Esophagus (tissue), 2 donors: Measurements from ENCODE around the gene HDDC2. TPM values are rescaled to one million over a fixed set of nuclear protein-coding genes. Genes with fewer than 3 reads are reported as not detected.
A peak's percentile ranks its signal among the peaks of the same experiment; 100 is the strongest.

Experiments used
- H3K27ac ChIP-seq, 2 donors: one replicate each; pipeline ENCODE4 v1.5.1; 2013; ENCODE audit warnings: low read depth in 2 of 2, mild to moderate bottlenecking in 2 of 2, inconsistent platforms in 1 of 2, low read length in 1 of 2, moderate library complexity in 1 of 2
- H3K27me3 ChIP-seq, 2 donors: one replicate each; pipeline ENCODE4 v1.6.1; 2013; ENCODE audit warnings: low read length in 2 of 2, control low read depth in 1 of 2, mild to moderate bottlenecking in 1 of 2; ENCODE audit not compliant: insufficient read depth in 2 of 2, control insufficient read depth in 1 of 2
- H3K36me3 ChIP-seq, 2 donors: one replicate each; pipeline ENCODE4 v1.6.1; 2013; ENCODE audit warnings: low read length in 1 of 2; ENCODE audit not compliant: control insufficient read depth in 2 of 2, insufficient read depth in 2 of 2
- H3K4me1 ChIP-seq, 2 donors: one replicate each; pipeline ENCODE4 v1.6.1; 2013; ENCODE audit warnings: low read length in 1 of 2; ENCODE audit not compliant: control insufficient read depth in 2 of 2, insufficient read depth in 2 of 2
- H3K4me3 ChIP-seq, 2 donors: one replicate each; pipeline ENCODE4 v1.5.1; 2013; ENCODE audit warnings: low read length in 2 of 2, mild to moderate bottlenecking in 2 of 2, low read depth in 1 of 2, moderate library complexity in 1 of 2
- H3K9me3 ChIP-seq, 2 donors: one replicate each; pipeline ENCODE4 v1.6.1; 2013; ENCODE audit warnings: mild to moderate bottlenecking in 2 of 2, low read depth in 1 of 2, low read length in 1 of 2, moderate library complexity in 1 of 2; ENCODE audit not compliant: control insufficient read depth in 2 of 2, insufficient read depth in 1 of 2
- WGBS, 2 donors: extraction: QIAGEN DNeasy Blood & Tissue Kit; methylation state at CpG; one replicate each; pipeline ENCODE4 v1.1.7; 2013; 5-methylcytosine and 5-hydroxymethylcytosine counted together
- polyA plus RNA-seq, 2 donors: library from polyadenylated mRNA; stranded (reverse); fragments of 200-250 nt; gene quantifications; one replicate each; pipeline ENCODE4 v1.2.3, GENCODE V29; 2013
- donor health status: healthy with polysubstance abuse.
- donor health status: Bipolar disorder and iron deficiency.

HDDC2 gene
- polyA plus RNA-seq, 2 donors, result 63.5 to 68.9 TPM

DNA sequence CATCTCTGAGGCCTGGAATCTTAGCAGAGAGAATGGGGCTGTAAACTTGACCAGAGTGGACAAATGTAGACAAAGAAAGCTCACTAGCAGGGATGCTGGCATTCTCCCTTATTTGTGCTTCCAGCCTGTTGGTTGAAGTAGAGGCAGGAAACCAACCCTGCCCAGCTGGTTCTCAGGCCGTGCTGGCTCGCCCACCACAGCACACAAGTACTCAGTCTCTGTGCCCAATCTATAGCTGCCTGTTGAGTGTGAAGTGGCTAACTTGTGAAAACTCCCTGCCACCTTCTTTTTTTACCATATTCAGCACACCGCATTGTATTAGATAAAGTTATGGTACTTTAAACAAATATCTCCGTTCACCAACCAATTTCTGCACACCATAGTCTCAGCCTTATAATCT is 37.3 kb downstream of the HDDC2 start:
- 80 to 85% methylated on average over 4 of the region's 4 CpGs for WGBS, 2 donors
- Histone ChIP-seq H3K9me3 (no peaks in the 10 kb centered on the region), H3K4me1 (peaks cover 0 to 2% of the 10 kb centered on the region in 2 donors), H3K4me3 (no peak overlapping the region), H3K27ac (no peak overlapping the region), H3K36me3 (peaks cover 0 to 11% of the 10 kb centered on the region in 2 donors), H3K27me3 (no peaks in the 10 kb centered on the region)

DNA sequence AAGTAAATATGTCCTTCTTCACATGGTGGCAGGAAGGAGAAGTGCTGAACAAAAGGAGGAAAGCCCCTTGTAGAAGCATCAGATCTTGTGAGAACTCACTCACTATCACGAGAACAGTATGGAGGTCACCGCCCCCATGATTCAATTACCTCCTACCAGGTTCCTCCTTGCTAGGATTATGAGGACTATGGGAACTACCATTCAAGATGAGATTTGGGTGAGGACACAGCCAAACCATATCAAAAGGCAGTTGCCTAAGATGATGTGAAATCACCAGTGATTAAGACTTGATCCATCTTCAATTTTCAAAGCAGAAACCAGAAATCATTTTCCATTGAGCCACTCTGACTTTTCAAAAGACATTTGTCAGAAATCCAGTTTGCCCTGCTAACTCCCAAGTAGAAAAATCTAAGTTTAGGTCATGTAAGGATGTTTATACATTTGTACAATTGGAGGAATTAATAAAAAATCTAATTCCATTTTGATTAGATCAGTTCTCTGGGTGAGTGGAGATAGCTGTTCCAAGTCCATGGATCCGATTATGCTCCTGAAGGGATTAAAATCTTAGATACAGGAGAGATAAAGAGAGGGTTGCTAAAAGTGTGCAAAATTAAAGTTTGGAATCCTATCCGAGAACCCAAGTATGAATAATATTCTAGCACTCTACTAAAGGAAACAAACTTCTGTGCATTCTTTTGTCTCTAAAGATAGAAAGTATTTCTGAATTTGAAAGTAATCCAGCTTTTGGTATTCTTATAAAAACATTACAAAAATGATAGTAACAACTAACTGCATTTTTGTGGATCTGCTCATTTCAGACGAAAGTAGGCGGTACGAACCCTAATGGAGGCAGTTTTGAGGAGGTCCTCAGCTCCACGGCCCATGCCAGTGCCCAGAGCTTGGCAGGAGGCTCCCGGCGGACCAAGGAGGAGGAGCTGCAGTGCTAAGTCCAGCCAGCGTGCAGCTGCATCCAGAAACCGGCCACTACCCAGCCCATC is 39.5 kb downstream of the HDDC2 start:
- Histone ChIP-seq H3K4me1 (no peaks in the 10 kb centered on the region), H3K36me3 (peaks cover 0 to 4% of the 10 kb centered on the region in 2 donors), H3K4me3 (no peak overlapping the region), H3K27ac (no peak overlapping the region), H3K9me3 (no peaks in the 10 kb centered on the region), H3K27me3 (no peaks in the 10 kb centered on the region)
- WGBS, 2 donors, result 72 to 75% methylated on average over 12 of the region's 12 CpGs

DNA sequence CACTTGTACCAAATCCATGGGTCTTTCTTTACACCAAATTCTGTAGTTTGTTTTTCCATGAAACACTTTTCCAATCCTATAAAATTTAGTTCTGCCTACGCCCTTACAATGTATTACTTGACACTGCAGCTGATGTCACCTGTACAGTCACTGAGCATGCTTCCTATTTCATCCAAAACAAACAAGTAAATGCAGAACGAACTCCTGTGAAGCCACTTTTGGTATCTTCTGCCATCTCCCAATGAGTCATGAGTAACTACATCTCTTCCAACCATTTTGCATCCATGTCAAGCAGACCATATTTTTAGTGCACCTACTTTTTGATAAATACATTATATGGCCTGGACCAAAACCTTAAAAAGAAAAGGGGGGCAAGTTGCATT is 42.4 kb downstream of the HDDC2 start:
- Histone ChIP-seq H3K4me3 (no peak overlapping the region), H3K27ac (no peak overlapping the region)
- WGBS, 2 donors, result 70 to 71% methylated on average over 2 of the region's 2 CpGs

DNA sequence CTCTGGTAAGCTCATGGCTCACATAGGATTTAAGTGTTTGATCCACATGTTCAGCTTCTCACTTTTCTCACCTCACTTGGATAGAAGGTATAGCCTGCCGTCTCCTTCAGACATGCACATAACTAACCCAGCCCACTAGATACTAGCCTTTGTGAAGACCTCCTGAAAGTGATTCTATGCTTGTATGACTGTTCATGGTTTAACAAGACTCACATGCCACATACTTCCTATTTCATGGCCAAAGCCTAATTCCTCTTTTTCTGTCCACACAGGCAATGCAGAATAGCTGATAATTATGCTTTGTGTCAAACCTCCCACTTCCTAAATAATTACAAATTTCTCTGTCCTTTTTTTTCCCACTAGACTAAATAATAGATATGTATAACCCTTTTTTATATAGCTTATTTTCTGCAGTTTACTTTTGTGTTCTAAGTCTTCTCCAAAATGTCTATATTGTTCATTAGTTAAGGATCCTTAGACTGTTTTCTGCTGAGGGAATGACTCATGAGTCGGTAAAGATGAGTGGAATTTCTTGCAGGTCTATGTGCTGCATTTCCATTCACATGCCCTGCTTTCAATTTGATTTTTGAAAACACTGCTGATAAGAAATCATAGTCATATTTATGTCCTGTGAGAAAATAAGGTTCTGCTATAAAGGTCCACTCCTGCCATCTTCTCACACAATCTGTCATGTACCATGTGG is 43.0 kb downstream of the HDDC2 start:
- 90 to 96% methylated on average over 2 of the region's 2 CpGs for WGBS, 2 donors
- Histone ChIP-seq H3K27ac (no peak overlapping the region), H3K9me3 (no peaks in the 10 kb centered on the region), H3K4me1 (no peaks in the 10 kb centered on the region), H3K4me3 (no peak overlapping the region), H3K27me3 (no peaks in the 10 kb centered on the region), H3K36me3 (peaks cover 0 to 2% of the 10 kb centered on the region in 2 donors)

More for the DNA sequence above, 42.4 kb downstream of the HDDC2 start:
- no peaks in the 10 kb centered on the region for H3K27me3 ChIP-seq
- no peaks in the 10 kb centered on the region for H3K9me3 ChIP-seq
- no peaks in the 10 kb centered on the region for H3K4me1 ChIP-seq
- H3K36me3 ChIP-seq, result peaks cover 0 to 2% of the 10 kb centered on the region in 2 donors

DNA sequence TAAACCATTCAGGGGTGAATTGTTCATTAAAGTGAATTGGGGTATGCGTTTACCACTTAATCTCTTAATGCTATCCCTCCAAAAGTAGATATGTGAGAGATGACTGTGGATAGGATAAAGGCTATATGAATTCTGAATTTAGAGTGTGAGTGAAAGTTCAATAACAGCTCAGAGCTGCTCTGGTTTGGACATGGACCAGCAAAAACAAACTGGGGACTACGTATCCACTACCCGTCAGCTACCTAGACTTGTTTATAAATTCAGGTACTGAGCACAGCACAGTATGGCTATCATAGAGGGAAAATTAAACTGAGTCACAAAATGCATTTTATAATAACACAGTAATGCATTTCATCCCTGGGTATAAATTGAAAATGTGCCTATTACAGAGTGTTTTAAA is 44.4 kb downstream of the HDDC2 start:
- Histone ChIP-seq H3K4me1 (peaks cover 0 to 3% of the 10 kb centered on the region in 2 donors), H3K27ac (no peak overlapping the region), H3K27me3 (no peaks in the 10 kb centered on the region), H3K9me3 (no peaks in the 10 kb centered on the region), H3K4me3 (no peak overlapping the region), H3K36me3 (no peaks in the 10 kb centered on the region)
- 89 to 90% methylated on average over 3 of the region's 3 CpGs for WGBS, 2 donors

DNA sequence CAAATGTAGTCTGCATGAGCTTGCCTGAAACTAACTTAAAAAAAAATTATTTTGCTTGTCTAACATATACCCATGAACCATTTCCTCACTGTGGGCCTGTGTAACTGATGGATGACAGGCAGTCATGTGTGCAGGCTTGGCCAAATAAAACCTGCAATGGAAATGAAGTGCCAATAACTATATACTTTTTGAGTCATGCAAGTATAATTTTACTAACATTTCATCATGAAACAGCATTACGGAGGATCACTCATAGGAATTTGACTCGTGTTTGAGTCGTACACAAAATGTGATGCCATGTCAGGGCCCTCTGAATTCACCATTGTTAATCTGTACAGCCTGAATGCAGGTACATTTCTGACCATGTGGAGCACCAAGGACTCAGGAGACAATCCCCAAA is 46.6 kb downstream of the HDDC2 start:
- WGBS, 2 donors, result 68 to 75% methylated on average over 3 of the region's 3 CpGs
- H3K27me3 ChIP-seq, result no peaks in the 10 kb centered on the region
- no peak overlapping the region for H3K27ac ChIP-seq
- peaks cover 0 to 3% of the 10 kb centered on the region in 2 donors for H3K4me1 ChIP-seq
- H3K36me3 ChIP-seq, result no peaks in the 10 kb centered on the region
- H3K4me3 ChIP-seq, result no peak overlapping the region
- no peaks in the 10 kb centered on the region for H3K9me3 ChIP-seq

DNA sequence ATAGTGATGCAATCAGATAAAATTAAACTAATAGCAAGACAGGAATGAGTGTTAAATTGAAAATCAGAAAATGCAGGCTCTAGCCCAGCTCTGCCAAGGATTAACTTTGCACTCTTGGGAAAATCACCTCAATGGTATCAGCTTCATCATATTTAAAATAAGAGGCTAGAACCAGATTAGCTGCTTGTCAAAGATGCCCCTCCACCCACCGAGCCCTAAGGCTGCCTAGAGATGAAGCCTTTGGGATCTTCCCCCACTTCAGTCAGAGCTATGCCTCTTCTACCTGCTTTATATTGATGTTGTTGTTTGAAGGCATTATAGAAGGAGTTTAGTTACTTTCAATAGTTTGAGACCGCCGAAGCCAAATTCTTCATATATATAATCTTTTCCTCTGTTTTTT is 47.4 kb downstream of the HDDC2 start:
- H3K4me3 ChIP-seq, result no peak overlapping the region
- no peaks in the 10 kb centered on the region for H3K27me3 ChIP-seq
- WGBS, 2 donors, result 80 to 88% methylated on average over 3 of the region's 3 CpGs
- H3K9me3 ChIP-seq, result no peaks in the 10 kb centered on the region
- peaks cover 0 to 3% of the 10 kb centered on the region in 2 donors for H3K4me1 ChIP-seq
- H3K27ac ChIP-seq, result no peak overlapping the region
- H3K36me3 ChIP-seq, result no peaks in the 10 kb centered on the region

DNA sequence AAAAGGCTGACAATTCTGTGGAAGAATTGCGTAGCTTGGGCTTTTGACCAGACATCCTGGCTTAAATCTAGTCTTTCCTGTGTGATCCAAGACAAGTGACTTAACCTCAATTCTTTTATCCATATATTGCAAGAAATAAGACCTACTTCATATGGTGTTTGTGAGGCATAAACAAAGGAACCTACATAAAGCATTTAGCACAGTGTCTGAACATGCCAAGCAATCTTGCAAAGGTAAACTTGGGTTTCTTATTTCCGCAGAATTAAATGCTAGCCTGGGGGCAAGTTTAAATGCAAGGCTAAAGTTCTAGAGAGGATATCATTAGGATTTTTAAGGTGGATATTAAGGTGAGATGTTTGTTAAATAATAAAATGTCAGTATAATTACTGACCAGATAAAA is 47.9 kb downstream of the HDDC2 start:
- H3K9me3 ChIP-seq, result no peaks in the 10 kb centered on the region
- no peak overlapping the region for H3K4me3 ChIP-seq
- H3K4me1 ChIP-seq, result peaks cover 0 to 3% of the 10 kb centered on the region in 2 donors
- H3K27me3 ChIP-seq, result no peaks in the 10 kb centered on the region
- H3K36me3 ChIP-seq, result no peaks in the 10 kb centered on the region
- 56 to 70% methylated on average over 2 of the region's 2 CpGs for WGBS, 2 donors
- no peak overlapping the region for H3K27ac ChIP-seq

DNA sequence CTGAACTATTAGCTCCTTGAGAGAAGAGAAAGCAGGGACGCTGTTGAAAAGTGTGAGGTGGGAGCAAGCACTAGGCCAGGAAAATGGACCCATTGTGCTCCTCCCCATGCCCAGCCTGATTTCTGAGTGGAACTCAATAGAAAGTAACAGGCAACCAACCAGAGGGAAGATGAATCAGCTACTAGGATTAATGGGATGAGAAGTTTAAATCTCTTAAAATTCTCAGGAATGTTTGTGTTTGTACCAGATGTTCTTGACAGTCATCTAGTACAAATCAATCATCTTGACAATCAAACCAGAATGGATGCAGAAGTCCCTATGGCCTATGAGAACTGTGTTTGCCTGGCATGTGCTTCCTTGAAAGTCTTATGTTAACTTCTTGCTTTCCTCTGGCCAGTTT is 48.9 kb downstream of the HDDC2 start:
- 58% methylated on average over 1 of the region's 1 CpG for WGBS, 2 donors
- no peaks in the 10 kb centered on the region for H3K36me3 ChIP-seq
- peak overlapping the region; percentile 15 to 45 for H3K27ac ChIP-seq
- no peak overlapping the region for H3K4me3 ChIP-seq
- peaks cover 0 to 3% of the 10 kb centered on the region in 2 donors for H3K4me1 ChIP-seq
- H3K27me3 ChIP-seq, result no peaks in the 10 kb centered on the region
- H3K9me3 ChIP-seq, result no peaks in the 10 kb centered on the region
